HK-2 (cell line): ENCODE measurements around the gene TBC1D1.
"Not testable (repeated sequence)": the region's sequence is repeated elsewhere in the genome, so short reads cannot be mapped to it uniquely, and the experiment has no call there.

Experiments used
- DNase-seq: peaks from one replicate; pipeline ENCODE4 v3.0.0-alpha.2; 2018; ENCODE audit not compliant: unreplicated experiment

TBC1D1 gene

DNA sequence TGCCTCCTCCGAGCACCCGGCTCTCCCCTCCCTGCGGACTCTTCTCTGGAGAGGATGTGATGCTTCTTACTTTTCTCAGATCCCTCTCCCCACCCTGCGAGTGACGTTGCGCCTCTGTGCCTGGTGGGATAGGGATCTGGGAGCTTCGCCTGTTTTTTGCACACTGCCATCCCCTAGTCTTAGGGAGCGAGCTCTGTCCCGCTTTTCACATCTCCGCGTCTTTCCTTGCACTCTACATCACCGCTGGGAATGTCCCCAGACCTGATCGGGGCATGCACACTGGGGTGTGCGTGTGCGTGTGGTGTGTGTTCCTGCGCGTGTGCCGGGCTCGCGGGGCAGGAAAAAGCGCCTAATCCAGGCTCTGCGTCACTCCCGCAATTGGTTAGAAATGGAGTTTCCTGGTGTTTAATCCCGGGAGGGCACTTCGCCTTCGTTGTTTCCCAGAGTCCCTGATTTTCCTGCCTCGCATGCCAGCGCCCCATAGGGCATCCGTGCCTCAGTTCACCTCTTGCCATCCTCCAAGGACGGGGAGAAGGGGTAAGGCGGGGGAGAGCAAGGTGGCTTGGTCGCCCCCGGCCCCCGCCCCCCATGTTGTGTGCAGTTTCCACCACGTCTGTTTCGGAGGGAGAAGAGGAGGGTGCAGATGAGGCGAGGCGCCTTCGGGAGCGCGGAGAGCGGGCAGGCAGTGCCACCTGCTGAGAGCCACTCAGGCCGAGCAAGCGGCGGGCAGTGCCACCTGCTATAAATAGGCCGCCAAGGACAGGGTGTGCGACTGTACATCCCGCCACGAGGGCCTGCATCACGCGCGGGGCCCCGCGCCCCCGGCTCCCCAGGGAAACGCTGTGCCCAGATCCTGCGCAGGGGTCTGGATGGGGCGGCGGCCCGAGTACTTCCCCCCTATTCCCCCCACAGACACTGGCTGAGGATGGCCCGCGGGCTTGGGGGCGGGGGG lies 759 bp upstream of the TBC1D1 start:
- peak; percentile 14 for DNase-seq

DNA sequence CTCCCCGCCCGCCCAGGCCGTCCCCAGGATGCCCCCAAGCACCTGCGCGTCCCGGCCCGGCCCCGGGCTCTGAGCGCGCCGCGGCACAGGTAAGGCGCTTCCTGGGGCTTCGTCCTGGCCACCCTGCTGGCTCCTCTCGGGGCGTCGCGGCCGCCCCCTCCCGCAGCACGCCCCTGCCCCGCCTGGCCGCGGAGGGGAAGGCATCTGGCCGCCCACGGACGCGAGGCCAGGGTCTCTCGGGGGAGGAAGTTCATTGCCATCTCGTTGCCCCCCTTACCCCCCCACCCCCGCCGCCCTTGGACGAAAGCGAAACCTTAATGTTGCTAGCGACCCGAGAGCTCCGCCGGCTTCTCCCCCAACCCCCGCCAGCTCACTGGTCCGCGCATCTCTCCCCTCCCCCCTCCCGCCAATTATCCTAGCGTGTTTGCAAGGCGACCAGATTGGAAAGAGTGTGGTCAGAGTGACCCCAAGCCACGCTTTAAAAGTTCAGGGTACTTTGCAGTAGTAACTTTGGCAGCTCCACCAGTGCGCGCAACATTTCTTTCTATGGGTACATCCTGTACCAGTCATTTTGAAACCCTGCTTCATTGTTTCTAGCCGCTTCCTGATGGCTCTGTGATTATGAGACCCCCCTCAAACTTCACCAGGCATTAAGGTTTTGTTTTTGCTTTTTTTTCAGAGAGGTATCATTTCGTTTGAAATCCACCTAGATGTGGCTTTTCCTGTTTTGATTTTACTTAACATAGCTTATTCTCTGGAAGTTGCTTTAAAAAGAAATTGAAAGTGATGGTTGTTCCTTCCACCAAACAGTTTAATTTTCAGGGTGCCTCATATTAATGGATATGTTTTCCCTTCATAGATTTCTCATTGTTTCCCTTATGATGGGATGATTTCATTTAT lies 626 bp downstream of the TBC1D1 start:
- DNase-seq = peak; percentile 28

GRCh38 chr4:37892641-37893040 lies 1.8 kb downstream of the TBC1D1 start:
- no peak for DNase-seq

GRCh38 chr4:37893164-37893563 lies 2.3 kb downstream of the TBC1D1 start:
- no peak for DNase-seq

GRCh38 chr4:37895271-37895670 lies 4.4 kb downstream of the TBC1D1 start:
- no peak for DNase-seq

- no peak for DNase-seq
Observed at GRCh38 chr4:37896206-37896860, 5.4 kb downstream of the TBC1D1 start.

DNA sequence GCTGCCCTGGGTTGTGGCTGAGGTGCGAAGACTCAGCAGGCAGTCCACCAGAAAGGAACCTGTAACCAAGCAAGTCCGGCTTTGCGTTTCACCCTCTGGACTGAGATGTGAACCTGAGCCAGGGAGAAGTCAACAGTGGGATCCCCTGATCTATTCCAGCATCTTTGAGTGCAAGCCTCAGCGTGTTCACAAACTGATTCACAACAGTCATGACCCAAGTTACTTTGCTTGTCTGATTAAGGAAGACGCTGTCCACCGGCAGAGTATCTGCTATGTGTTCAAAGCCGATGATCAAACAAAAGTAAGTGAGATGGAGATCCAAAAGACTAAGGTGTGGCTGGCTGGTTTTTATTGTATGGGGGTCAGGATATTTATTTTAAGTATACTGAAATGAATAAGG lies 11.3 kb downstream of the TBC1D1 start:
- no peak for DNase-seq

DNA sequence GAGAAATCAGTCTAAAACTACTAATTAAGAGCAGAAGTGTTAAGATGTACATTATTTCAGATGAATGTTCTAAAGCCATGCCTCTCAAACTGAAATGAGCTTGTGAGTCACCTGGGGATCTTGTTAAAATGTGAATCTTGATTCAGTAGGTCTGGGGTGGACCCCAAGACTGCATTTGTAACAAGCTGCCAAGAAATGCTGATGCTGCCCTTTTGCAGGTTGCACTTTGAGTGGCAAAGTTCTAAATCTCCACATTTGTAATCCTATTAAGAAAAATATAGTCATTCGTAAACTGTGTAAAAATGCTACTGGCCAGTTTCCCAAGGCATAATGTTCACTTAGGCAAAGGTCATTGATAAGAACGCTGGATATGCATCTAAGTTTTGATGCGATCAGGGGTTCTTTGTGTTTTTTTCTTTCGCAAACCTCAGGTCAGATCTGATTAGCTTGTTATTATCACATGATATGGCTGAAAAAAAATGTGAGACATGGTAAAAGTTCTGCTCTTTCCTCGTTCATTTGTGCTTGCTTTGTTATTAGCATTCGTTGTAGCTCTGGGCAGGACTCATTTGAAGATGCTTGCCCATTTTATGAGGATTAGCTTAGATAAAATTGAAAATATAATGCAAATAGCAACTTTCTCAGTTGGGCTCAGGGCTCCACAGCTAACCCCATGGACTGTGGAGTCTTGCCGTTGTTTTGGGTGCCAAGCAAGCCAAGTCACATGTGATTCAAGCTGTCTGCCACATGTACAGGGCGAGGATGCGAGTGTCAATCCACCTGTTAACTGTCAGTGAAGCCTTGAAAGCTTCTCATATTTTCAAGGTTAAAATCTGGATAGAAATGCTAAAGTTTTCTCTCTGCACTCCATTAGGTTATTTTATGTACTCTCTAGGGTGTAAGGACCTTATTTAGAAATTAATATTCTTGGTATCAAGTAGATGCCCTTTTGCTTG lies 12.1 kb downstream of the TBC1D1 start:
- no peak for DNase-seq

- DNase-seq = no peak
Observed at GRCh38 chr4:37903901-37904300, 13.0 kb downstream of the TBC1D1 start.

GRCh38 chr4:37904824-37905223 lies 13.9 kb downstream of the TBC1D1 start:
- DNase-seq = no peak

DNA sequence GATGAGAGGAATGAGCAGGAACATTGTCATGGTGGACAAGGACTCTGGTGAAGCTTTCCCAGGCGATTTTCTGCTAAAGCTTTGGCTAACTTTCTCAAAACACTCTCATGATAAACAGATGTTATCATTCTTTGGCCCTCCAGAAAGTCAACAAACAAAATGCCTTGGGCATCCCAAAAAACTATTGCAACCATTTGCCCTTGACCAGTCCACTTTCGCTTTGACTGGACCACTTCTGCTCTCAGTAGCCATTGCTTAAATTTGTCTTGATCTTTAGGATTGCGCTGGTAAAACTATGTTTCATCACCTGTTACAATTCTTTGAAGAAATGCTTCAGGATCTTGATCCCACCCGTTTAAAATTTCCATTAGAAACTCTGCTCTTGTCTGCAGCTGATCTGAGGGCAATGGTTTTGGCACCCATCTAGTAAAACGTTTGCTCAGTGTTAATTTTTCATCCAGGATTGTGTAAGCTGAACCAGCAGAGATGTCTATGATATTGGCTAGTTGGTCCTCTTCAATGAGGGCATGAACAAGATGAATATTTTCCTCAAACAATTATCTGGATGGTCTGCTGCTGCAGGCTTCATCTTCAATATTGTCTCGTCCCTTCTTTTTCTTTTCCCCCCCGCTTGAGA lies 14.8 kb downstream of the TBC1D1 start:
- no peak for DNase-seq

DNA sequence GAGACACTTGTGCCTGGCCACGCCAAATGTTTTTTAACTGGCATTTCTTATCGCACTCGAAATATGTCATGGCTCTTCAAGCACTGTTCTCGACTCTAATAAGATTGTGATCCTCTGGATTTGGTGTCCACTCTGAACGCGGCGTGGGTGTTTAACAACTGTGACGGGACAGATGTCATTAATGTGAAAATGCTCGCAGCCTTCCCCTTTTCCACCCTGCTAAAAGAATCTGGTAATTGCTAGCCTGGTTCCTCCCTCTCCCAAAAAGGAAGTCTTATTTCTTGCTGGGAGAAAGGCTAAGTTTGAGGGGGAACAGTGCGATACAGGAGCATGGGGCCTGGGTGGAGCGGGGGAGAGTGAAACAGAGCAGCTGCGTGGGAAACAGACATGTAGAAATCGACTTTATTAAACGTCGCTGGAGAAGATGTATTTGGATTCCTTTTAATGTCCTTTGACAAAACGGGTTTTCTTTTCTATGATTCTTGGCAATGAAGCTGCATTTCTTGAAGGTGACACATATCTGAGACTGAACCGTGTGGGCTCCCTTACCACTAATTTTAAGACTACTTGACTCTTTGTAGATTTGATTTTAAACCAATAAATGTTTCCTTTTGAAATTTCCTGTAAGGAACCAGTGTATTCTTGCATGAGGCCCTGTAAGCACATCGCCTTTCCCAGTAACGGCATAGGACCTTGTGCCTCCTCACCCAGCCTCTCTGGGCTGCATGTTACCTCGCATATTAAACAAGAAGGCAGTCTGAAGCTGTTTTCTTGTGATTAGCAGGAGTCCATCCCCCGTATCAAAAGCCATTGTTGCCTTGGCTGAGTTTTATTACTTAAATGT lies 17.8 kb downstream of the TBC1D1 start:
- no peak for DNase-seq

DNA sequence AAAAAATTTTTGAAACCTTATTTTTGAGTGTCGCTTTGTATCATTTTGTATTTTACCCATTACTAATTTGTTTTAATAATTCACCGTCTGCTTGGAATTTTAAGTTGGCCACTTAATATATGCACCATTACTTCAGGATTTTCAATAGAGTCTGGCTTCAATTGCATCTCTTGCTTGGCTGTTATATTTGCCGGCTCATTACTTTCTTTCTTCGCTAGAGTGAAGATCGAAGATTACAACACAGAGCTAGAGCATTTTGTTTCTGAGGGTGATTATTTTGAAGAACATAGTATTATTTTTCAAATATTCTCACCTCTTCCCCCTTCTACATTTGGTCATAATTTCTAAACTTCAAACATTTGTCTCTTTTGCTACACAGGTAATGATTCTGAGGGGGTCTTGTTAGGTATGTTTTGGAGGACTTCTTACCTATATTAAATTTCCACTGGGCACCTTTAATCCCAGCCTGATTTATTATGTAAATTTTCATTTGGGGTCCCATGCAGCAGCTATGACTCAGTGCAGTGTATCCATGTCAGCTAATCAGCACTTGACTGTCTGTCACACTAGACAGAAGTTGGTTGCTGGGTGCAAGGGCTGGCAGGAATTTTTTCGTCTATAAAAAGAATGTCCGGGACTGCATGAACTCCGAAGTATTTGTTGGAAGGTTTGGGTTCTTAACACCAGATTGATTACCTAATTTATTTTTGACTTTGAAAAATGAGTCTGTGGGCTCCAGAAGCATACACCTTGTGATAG lies 18.6 kb downstream of the TBC1D1 start:
- no peak for DNase-seq

DNA sequence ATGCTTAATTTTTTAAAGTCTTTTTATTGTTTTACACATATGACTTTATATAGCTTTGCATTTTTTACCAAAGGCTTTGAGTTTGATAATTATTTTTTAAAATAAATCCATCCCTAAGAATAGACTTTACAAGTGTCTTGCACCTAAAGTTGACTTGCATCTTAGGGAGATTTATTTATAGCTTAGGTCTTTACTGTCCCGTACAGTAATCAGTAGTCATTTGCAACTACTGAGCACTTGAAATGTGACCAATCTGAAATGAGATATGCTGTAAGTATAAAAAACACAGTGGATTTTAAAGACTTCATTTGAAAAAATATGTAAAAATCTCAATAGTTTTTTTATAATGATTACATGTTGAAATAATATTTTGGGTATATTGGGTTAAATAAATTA lies 19.2 kb downstream of the TBC1D1 start:
- DNase-seq = no peak

DNA sequence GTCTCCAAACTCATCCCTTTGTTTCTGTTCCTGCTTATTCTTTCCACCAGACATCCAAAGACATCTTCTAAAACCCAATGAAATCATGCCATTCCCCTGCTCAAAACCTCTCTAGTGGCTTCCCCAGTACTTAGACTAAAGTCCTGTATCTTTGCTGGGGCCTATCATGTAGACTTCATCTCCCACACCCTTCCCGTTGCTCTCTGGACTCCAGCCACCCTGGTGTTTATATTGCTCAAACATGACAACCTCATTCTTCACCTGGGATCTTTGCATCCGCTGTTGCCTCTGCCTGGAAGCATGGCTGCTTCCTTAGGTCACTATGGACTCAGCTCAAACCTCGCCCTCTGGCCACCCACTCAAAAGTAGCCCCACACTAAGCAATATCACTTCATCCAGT lies 23.7 kb downstream of the TBC1D1 start:
- no peak for DNase-seq

DNA sequence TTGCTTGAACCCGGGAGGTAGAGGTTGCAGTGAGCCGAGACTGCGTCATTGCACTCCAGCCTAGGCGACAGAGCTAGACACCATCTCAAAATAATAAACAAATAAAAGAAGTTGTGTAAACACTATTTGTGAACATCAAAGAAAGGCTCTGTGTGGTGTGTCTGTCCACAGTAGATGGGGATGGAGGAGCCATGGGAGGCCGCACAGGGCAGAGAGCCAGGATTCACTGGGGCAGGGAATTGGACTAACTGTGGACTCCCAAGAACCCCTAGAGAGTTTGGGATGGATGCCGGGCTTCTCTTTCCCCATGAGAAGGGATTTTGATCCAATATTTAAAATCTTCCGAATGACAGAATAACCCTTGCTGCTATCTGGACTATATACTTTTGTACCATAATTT lies 26.5 kb downstream of the TBC1D1 start:
- DNase-seq = no peak

- DNase-seq = no peak
Observed at GRCh38 chr4:37918653-37919052, 27.8 kb downstream of the TBC1D1 start.

DNA sequence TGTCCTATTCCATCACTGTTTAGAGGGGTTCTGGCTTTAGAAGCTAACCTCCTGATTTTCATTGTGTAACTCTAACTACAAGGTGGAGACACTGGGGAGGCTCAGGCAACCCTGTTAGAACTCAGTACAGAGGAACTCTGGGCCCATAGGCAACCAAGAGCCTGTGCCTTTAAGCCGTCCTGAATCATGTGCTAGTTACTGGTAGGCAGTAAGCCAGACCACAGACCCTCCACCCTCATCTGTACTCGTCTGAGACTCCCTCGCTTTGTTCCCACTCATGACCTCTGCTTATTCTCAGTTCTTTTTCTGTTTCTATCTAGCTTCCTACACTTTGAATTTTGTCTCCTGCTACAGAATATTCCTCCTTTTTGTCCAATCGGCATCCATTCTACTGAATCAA lies 31.4 kb downstream of the TBC1D1 start:
- DNase-seq = no peak

DNA sequence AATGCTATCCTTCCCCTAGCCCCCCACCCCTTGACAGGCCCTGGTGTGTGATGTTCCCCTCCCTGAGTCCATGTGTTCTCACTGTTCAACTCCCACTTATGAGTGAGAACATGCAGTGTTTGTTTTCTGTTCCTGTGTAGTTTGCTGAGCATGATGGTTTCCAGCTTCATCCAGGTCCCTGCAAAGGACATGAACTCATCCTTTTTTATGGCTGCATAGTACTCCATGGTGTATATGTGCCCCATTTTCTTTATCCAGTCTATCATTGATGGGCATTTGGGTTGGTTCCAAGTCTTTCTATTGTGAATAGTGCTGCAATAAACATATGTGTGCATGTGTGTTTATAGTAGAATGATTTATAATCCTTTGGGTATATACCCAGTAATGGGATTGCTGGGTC lies 32.2 kb downstream of the TBC1D1 start:
- not testable (repeated sequence) for DNase-seq
